DMS114 treated with DMSO at 0.1 percent for 48 hours (cell line): ENCODE data around the gene ZNF385A.

Experiments used
- DNase-seq: peaks from one replicate; lab custom pipeline; 2025; ENCODE audit not compliant: unreplicated experiment; lab: John Stamatoyannopoulos, UW

Gene ZNF385A

GRCh38 chr12:54393743-54394142 is 9.2 kb upstream of the ZNF385A start:
- no peak for DNase-seq

DNA sequence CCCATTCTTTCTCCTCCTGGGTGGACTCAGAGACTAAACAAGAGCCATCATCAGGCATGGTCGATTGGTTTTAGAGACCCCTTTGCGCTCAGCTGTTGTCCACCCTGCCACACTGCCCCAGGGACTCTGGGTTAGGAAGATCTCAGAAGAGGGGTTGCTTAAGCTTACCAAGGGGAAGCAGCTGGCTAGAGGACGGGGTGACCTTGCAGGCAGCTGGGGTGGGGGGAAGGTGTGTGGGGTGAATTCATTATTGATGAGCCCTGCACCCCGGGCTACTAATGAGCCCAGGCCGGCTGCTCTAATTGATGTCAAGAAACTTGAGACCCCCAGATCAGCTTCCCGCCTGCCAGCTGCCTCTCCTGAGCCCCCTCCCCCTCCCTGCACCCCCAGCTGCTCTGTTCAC is 8.7 kb upstream of the ZNF385A start:
- no peak for DNase-seq

GRCh38 chr12:54392485-54393206 is 8.1 kb upstream of the ZNF385A start:
- no peak for DNase-seq

DNA sequence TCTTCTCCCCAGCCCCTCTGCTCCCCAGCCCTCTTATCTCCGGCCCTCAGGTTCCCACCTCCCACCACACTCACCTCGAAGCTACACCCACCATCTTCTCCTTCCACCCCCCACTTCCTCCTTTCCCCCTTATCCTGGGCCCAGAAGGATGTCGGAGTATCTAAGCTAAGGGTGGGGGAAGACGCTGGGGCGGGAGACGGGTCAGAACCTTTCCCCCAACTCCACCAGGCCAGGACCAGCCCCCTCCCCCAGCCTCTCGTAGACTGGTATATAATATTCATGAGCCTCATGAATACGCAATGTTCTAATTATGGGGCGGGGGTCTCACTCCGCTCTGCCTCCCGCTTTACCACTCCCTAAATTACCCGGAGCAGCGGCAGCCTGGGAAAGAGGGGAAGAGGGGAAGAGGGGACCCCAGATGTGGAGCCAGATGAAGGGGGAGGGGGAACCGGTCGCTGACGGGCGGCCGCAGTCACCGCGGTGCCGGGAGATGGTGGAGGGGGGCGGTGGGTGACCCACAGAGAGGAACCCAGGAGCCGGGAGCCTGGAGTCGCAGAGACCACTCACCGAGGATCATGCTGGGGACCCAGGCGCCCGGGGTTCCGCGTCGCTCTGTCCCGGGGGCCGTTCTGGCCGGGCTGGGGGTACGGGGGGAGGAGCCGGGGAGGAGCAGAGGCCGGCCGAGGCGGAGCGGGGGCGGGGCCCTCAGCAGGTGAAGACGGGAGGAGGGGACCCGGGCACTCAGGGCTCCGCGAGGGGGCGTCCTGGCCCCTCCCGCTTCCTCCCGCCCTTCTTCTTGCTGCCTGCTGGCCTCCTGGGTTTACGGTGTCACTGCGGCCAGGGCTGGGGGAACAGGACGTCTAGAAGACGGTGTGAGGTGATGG is 6.4 kb upstream of the ZNF385A start:
- peak; percentile 57 for DNase-seq

- DNase-seq: no peak
These were observed 5.7 kb upstream of the ZNF385A start for GRCh38 chr12:54390176-54390667.

DNA sequence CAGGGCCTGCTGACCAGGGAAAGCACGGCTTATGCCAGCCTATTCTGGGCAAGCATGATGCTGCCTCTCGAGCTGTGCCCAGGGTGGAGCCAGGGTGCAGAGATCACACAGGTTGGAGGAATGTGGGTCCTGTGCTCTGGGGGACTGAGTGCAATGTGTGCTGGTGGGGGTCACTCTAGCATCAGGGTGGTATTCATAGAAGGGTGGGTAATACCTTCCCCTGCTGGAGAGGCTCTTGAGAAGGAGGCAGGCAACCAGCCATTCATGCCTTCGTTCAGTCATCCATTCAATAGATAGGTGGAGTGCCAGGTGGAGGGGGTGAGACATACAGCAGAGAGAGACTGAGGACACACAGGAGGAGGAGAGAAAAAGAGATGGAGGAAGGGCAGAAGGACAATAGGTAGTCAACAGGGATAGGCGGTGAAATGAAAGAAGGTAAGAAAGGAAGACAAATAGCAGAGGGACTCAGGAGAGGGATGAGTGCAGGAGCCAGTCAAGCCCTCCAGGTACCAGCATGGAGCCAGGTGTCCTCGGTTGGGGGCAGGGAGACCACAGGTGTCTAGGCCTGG is 5.2 kb upstream of the ZNF385A start:
- no peak for DNase-seq

DNA sequence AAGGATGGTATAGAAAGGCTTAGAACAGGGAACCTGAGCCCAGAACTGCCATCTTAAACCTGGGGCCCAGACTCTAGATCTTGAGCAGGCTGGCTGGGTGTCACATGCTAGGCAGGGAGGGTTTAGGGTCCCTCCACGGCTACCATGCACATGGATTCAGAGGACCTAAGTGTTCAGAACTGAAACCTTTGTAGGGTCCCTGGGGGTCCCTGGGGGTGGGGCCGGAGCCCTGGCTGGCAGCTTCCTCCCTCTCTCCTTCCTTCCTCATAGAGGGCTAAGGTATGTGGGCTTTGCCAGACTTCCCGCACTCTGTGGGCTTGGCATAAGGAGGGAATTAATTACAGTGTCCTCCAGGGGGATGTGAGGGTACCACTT is 4.6 kb upstream of the ZNF385A start:
- no peak for DNase-seq

DNA sequence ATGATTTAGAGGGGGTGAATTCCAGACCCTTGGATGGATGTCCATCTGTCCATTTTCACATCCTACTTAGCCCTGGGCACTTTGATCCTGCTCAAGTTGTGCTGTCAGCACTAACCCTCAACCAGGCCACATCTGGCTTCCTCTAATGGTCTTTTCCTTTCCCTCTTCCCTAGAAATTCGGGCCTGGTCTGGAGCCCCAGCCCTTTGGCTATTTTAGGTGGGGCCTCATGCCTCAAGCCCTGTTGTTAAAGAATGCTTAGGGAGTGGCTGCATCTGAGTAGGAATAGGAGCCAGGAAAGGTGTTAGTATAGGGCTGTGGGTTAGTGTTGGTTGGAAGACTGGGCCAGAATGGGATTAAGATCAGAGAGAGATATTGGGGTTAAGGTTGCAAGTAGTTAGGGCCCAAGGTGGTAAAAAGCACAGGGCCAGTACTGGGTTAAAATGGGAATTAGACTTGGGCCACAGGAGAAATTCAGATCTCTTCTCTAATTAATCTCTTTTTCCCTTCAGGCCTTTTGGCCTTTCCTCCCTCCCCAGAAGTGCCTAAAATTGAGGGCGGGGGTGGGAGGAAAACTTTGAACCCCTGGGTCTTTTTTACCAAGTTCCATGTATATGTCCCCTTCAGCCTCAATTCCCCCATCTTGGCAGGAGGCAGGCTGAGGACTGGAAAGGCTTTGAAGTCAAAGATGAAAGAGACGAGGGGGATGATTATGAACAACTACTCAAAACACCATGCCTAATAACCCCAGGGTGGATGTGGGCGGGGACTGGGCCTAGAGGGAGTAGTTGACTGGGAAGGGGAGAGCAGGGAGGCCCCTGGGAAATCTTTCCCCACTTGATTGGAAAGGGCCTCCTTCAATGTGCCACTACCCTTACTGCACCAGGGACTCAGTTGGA is 4.0 kb upstream of the ZNF385A start:
- DNase-seq: no peak

DNA sequence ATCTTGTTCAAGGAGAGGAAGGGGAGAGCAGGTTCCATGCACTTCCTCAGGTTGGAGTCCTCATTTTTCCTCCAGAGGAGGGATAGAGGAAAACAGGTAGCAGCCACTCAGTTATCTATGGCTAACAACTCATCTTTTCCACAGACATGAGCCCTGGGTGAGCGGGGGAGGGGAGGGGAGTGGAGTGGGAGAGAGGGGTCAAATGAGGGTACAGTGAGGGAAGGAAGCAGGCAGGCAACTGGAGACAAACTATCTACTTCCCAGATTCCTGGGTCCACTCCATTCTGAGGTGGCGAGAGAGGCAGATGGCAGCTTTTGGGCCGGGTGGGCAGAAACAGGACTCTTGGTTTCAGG is 2.6 kb upstream of the ZNF385A start:
- DNase-seq: no peak

GRCh38 chr12:54386403-54387113 is 2.0 kb upstream of the ZNF385A start:
- DNase-seq: no peak

- no peak for DNase-seq
These were observed 850 bp upstream of the ZNF385A start for GRCh38 chr12:54385251-54385914.

GRCh38 chr12:54383041-54383609 is 1.4 kb downstream of the ZNF385A start:
- DNase-seq: no peak

GRCh38 chr12:54381136-54381535 is 3.4 kb downstream of the ZNF385A start:
- no peak for DNase-seq

- DNase-seq: peak; percentile 86
These were observed 4.9 kb downstream of the ZNF385A start for GRCh38 chr12:54379398-54380201.

GRCh38 chr12:54378796-54379397 is 5.6 kb downstream of the ZNF385A start:
- DNase-seq: peak; percentile 26

DNA sequence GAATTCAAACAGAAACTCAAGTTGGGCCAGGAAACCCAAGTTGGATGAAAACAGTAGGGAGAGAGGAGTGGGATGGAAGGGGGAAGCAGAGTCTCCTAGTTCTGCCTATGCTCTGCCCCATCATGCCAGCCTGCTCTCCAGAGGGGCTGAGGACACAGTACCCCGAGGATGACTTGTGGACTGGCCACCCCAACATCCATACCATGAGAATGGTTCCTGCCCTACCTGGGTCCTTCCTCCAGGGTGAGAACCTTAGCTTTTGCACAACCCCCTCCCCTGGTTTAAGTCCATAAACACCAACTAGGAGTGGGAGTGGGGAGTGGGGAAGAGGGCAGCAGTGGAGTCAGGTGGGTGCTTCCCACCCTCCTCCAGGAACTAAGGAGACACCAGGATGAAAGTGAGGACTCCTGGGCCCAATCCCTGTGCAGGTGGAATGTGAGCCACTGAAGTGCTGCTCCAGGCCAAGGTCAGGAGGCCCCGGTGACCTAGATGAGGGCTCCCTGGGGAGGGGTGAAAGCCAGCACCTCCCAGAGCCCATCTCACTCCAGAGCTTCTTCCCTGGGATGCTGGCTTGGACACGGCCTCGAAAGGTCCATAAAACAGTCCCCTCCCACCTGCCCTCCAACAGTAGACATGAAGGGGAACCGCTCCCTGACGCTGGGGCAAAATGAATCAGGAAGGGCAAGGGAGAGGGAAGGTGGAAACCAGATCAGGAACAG is 6.6 kb downstream of the ZNF385A start:
- DNase-seq: no peak

DNA sequence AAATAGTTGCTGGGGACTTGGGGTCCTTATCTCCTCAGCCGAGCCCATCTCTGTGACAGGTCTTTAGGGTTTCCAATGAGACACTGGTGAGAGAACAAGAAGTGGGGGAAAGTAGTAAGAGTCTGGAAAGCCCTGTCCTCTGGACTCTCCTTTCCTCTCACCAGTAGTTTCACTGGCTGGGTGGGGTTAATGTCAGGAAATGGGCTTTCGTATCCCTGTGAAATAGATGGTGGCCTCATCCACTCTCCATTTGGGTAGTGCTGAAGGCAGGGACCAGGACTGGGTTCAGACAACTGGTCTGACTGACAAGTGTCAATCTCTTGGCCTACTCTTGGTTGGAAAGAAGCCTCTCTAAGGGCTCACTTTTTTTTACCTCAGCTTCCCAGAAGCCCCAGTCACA is 7.5 kb downstream of the ZNF385A start:
- DNase-seq: no peak

DNA sequence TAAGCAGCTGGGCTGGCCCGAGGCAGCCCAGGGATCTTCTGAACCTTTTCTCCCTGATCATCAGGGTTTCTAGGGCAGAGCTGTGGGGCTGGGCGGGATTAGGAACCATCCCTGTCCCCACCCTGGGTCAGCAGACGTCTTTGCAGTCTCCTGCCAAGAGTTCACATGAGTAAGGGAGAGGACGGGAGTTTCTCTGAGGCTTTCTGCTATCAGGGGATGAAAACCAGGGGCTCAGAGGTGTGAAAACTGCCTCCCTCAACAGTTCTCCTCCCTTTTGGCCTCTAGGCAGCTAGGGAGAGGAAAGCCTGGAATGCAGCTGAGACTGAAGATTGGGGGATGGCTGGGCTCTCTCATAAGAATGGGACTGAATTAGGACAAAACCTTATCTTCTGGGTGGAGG is 7.9 kb downstream of the ZNF385A start:
- no peak for DNase-seq
